Endothelial cell of umbilical vein (primary cell): ENCODE measurements around the gene ARMH3. TPM values are rescaled to one million over a fixed set of nuclear protein-coding genes. Genes with fewer than 3 reads are reported as not detected.

ENCODE experiments used
- BruUV-seq: library from RNA; stranded (reverse); fragments of 400-500 nt; replicated peaks from 2 replicates; lab custom pipeline; 2021; lab: Mats Ljungman, UMichigan
- CTCF ChIA-PET: fragments of 300-600, 350-600 bp; sonication (Branson Sonifier 250); formaldehyde crosslinking; loops from one replicate; lab custom pipeline; 2021; ENCODE audit warnings: antibody characterized with exemption, inconsistent platforms; lab: Charles Lee
- POLR2A ChIA-PET: fragments of 300-600, 350-600 bp; sonication (Branson Sonifier 250); formaldehyde crosslinking; loops from one replicate; lab custom pipeline; 2021; ENCODE audit warnings: antibody characterized with exemption, inconsistent platforms; lab: Charles Lee
- DNase-seq: peaks from one replicate; pipeline ENCODE4 v3.0.0-alpha.2; 2011; ENCODE audit warnings: low read depth, low spot score
- FAIRE-seq: peaks from 2 replicates; lab custom pipeline; 2011; peaks lifted over from hg19 to GRCh38; lab: Jason Lieb, UNC
- H2AFZ ChIP-seq: 2 replicates; pipeline ENCODE4 v1.6.0; 2012; ENCODE audit warnings: low read depth, low read length, control low read depth, inconsistent platforms
- H3K27ac ChIP-seq: 2 replicates; pipeline ENCODE4 v1.5.1; 2011; ENCODE audit warnings: low read depth, mild to moderate bottlenecking, control low read depth, low read length, moderate library complexity; ENCODE audit not compliant: insufficient read depth
- H3K27me3 ChIP-seq, 2 experiments: 2 replicates each; pipeline versions ENCODE4 v1.6.0 to v1.6.1; 2011; ENCODE audit warnings: low read length in 2 of 2, mixed read lengths in 1 of 2; ENCODE audit not compliant: control insufficient read depth in 2 of 2, insufficient read depth in 2 of 2
- H3K36me3 ChIP-seq, 2 experiments: 2 replicates in 1 of 2; 3 replicates in 1 of 2; pipeline ENCODE4 v1.5.1; 2011; ENCODE audit warnings: low read length in 2 of 2, mild to moderate bottlenecking in 1 of 2, moderate library complexity in 1 of 2; ENCODE audit not compliant: control insufficient read depth in 2 of 2, insufficient read depth in 2 of 2; ENCODE audit errors: extremely low read depth in 1 of 2
- H3K4me1 ChIP-seq: 3 replicates; pipeline ENCODE4 v1.5.1; 2011; ENCODE audit warnings: mild to moderate bottlenecking, low read length; ENCODE audit not compliant: control insufficient read depth, insufficient read depth; ENCODE audit errors: extremely low read depth
- H3K4me2 ChIP-seq: 2 replicates; pipeline ENCODE4 v1.6.1; 2011; ENCODE audit warnings: low read length, control low read depth, mixed read lengths; ENCODE audit not compliant: insufficient read depth
- H3K4me3 ChIP-seq, 3 experiments: fragments of 200-600 bp in 1 of 3; sonication (generic), shearing (Covaris generic) in 1 of 3; replicated peaks in 1 of 3; 2 replicates each; pipeline ENCODE4 v1.5.1; 2011 to 2016; ENCODE audit warnings: control low read depth in 3 of 3, low read length in 3 of 3, mild to moderate bottlenecking in 2 of 3, inconsistent platforms in 1 of 3, low read depth in 1 of 3, moderate library complexity in 1 of 3; ENCODE audit not compliant: insufficient read depth in 1 of 3
- H3K79me2 ChIP-seq: 2 replicates; pipeline ENCODE4 v1.6.0; 2012; ENCODE audit warnings: low read length, inconsistent platforms; ENCODE audit not compliant: control insufficient read depth, insufficient read depth
- H3K9ac ChIP-seq: replicated peaks from 2 replicates; pipeline ENCODE3; 2011; ENCODE audit warnings: low read length, control low read depth; ENCODE audit not compliant: insufficient read depth; ENCODE audit errors: extremely low read depth
- H3K9me1 ChIP-seq: replicated peaks from 3 replicates; pipeline ENCODE4 v1.6.0; 2011; ENCODE audit warnings: mild to moderate bottlenecking, low read length; ENCODE audit not compliant: control insufficient read depth, insufficient read depth; ENCODE audit errors: extremely low read depth
- H3K9me3 ChIP-seq: replicated peaks from 2 replicates; pipeline ENCODE4 v1.5.1; 2012; ENCODE audit warnings: low read length, inconsistent platforms; ENCODE audit not compliant: control insufficient read depth, insufficient read depth
- H4K20me1 ChIP-seq: replicated peaks from 2 replicates; pipeline ENCODE3; 2011; ENCODE audit warnings: mild to moderate bottlenecking, low read length; ENCODE audit not compliant: control insufficient read depth, insufficient read depth; ENCODE audit errors: extremely low read depth
- EZH2 ChIP-seq: IDR thresholded peaks from 2 replicates; pipeline ENCODE4 v1.6.1; 2012; ENCODE audit warnings: borderline replicate concordance, low read depth, mild to moderate bottlenecking, moderate library complexity, low read length, inconsistent platforms; ENCODE audit not compliant: severe bottlenecking
- FOS ChIP-seq: IDR thresholded peaks from 2 replicates; pipeline ENCODE4 v1.6.1; 2011; ENCODE audit warnings: mild to moderate bottlenecking, low read length, moderate library complexity, borderline replicate concordance; ENCODE audit not compliant: insufficient read depth
- GATA2 ChIP-seq: IDR thresholded peaks from 2 replicates; pipeline ENCODE4 v1.7.0; 2011; ENCODE audit warnings: low read depth, mild to moderate bottlenecking, moderate library complexity, mixed read lengths, low read length; ENCODE audit not compliant: insufficient read length, insufficient read depth
- JUN ChIP-seq: IDR thresholded peaks from 2 replicates; pipeline ENCODE4 v1.6.1; 2011; ENCODE audit warnings: borderline replicate concordance, low read depth; ENCODE audit not compliant: insufficient read length, insufficient read depth
- MYC ChIP-seq: IDR thresholded peaks from one replicate; pipeline ENCODE4 v1.6.1; 2011; ENCODE audit warnings: mild to moderate bottlenecking, low read depth, low read length
- POLR2A ChIP-seq: IDR thresholded peaks from 2 replicates; pipeline ENCODE4 v1.6.1; 2012; ENCODE audit warnings: low read depth, mild to moderate bottlenecking, control low read depth, low read length
- POLR2AphosphoS5 ChIP-seq: IDR thresholded peaks from 2 replicates; pipeline ENCODE4 v1.6.1; 2012; ENCODE audit warnings: low read depth, mild to moderate bottlenecking, control low read depth, low read length, moderate library complexity; ENCODE audit not compliant: insufficient read depth
- dilution Hi-C: fragments of 300-500 bp; cut with MboI; formaldehyde crosslinking; loops from one replicate; pipeline ENCODE4 v1.15.0; 2019; ENCODE audit warnings: low sequenced_read_pairs; ENCODE audit not compliant: extremely low pct_ligation_motif_present
- intact Hi-C: fragments of 100-400 bp; cut with micrococcal nuclease; formaldehyde crosslinking; loops from one replicate; pipeline ENCODE4 v1.10.0; 2022
- polyA plus RNA-seq, 4 experiments: library from polyadenylated mRNA; depleted of rRNA in 3 of 4; stranded (reverse) in 3 of 4; unstranded in 1 of 4; fragments of >200 nt; gene quantifications; 2 replicates each; pipeline versions ENCODE4 v1.2.1 to v1.2.3, GENCODE V29; 2011 to 2012; ENCODE audit warnings: missing spikeins in 1 of 4
- total RNA-seq: library from RNA; stranded (reverse); gene quantifications from 2 replicates; pipeline ENCODE4 v1.2.3, GENCODE V29; 2021
- TF ChIP-seq, protein P1 (sequence below): IDR thresholded peaks from 2 replicates; pipeline ENCODE4 v1.6.1; 2011; ENCODE audit not compliant: insufficient read depth, insufficient read length
- TF ChIP-seq, protein P2 (sequence below), 2 donors: IDR thresholded peaks; 1 replicate in 1 of 2; 2 replicates in 1 of 2; pipeline ENCODE4 v1.5.1; 2011; ENCODE audit warnings: low read length in 2 of 2, mild to moderate bottlenecking in 2 of 2, moderate library complexity in 2 of 2, control low read depth in 1 of 2, inconsistent platforms in 1 of 2, low read depth in 1 of 2; ENCODE audit not compliant: insufficient read depth in 1 of 2; ENCODE audit errors: extremely low read depth in 1 of 2

Gene ARMH3
- total and polyA plus RNA-seq, 2 donors (not counting 3 experiments of a cell fraction or from before 2014, with no cell fraction given): 13.1 to 17.6 TPM

DNA sequence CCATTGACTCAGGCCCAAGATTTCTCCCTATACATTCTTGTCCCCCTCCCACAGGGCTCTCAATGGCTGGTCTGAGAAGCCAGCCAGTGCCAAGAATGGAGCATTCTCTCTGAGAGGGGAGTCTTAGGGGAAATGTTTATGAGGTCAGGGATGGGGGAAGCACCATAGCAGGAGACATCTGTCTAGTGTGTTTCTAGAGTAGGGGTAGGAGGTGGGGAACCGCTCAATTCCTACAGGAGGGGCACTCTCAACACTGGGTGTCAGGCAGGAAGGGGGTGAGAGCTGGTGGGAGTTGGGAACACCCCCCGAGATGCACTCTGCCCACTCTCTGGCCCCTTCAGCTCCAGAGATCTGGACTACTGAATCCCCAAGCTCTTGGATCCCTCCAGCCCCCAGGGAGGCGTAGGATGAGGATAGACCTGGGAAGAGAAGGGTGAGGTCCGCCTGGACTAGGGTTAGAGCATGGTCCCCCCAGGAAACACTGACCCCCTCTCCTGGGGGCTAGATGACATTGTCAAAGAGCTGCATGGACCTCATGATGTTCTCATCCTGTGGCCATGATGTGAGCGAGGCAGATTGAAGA lies 229.0 kb downstream of the ARMH3 start:
- Histone ChIP-seq H3K4me2 (no peak overlapping the region), H3K4me1 (peaks cover 11% of the 10 kb centered on the region), H3K27ac (no peak overlapping the region), H4K20me1 (no peaks in the 10 kb centered on the region), H3K27me3 (no peaks in the 10 kb centered on the region), H3K9me3 (no peaks in the 10 kb centered on the region), H3K79me2 (no peaks in the 10 kb centered on the region), H3K36me3 (no peaks in the 10 kb centered on the region), H3K9ac (no peak overlapping the region), H2AFZ (no peak overlapping the region), H3K4me3 (no peak overlapping the region), H3K9me1 (no peaks in the 10 kb centered on the region)
- FAIRE-seq (no peak), DNase-seq (no peak)
- no TSS peak for BruUV-seq
- CTCF ChIA-PET: interaction anchor here (1.4 to 1.7 kb wide), 2 partner anchors 8 to 14 kb away, joined by 5 to 7 read pairs; no protein-coding TSS in a partner anchor
- POLR2A ChIA-PET: no interaction called here
- intact Hi-C loops: no loop called here
- dilution Hi-C loops: no loop called here
- TF ChIP-seq EZH2 (no peak), POLR2A (no peak), JUN (no peak), GATA2 (no peak), POLR2AphosphoS5 (no peak), FOS (no peak), MYC (no peak)
- TF ChIP-seq, protein P1, sequence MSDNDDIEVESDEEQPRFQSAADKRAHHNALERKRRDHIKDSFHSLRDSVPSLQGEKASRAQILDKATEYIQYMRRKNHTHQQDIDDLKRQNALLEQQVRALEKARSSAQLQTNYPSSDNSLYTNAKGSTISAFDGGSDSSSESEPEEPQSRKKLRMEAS: no peak
- TF ChIP-seq, protein P2, sequence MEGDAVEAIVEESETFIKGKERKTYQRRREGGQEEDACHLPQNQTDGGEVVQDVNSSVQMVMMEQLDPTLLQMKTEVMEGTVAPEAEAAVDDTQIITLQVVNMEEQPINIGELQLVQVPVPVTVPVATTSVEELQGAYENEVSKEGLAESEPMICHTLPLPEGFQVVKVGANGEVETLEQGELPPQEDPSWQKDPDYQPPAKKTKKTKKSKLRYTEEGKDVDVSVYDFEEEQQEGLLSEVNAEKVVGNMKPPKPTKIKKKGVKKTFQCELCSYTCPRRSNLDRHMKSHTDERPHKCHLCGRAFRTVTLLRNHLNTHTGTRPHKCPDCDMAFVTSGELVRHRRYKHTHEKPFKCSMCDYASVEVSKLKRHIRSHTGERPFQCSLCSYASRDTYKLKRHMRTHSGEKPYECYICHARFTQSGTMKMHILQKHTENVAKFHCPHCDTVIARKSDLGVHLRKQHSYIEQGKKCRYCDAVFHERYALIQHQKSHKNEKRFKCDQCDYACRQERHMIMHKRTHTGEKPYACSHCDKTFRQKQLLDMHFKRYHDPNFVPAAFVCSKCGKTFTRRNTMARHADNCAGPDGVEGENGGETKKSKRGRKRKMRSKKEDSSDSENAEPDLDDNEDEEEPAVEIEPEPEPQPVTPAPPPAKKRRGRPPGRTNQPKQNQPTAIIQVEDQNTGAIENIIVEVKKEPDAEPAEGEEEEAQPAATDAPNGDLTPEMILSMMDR (IDR thresholded peaks at IDR 0.05; ENCODE audit: extremely low read depth in 1 of 2, insufficient read depth in 1 of 2, low read depth in 1 of 2, low read length in 2 of 2): no peak
